ENCODE data around the gene DCLRE1B.

DCLRE1B gene

DNA sequence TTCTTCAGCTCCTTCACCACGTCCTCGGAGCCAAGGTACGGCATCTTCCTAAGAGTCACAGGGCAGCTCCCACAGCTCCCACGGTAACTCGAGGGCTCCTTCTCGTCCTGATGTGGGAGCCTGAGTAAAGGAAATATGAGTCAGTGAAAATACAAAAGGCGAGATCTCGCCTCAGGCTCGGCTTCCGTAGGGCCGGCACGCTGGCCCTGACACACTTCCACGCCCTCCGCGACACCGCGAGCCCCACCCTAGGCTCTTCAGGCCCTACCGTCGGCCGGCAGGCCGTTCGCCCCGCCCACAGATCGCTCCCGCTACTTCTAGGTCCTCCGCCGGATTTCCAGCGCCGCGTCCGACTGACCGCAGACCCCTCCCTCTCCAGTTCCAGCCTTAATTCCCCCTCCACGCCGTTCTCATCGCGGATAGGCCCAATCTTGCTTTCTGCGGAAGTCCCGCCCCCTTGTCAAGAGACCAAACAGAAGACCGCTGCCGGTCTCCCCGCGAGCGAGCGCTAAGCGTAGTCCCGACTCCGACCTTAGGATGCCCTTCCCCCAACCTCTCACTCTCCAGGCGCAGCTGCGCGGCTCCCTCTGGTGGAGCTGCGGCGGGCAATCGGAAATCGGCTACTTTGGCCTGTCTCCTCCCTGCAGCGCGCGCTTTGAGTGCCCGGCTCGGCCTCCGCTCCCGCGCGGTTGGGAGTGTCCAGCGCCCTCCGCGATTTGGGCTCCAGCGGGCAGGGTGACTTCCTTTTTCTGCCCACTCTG lies at the start of gene DCLRE1B, which contains the start of gene AP4B1:
Gene DCLRE1B (plus strand): TSS at position 653 of the 761 bp plus-strand sequence. CDS start 261 bp downstream, outside the sequence.
Gene AP4B1 (minus strand): TSS at position 126 of the 761 bp plus-strand sequence. CDS start 82 bp downstream, at position 44.
- DNase-seq = peak; percentile 99

DNA sequence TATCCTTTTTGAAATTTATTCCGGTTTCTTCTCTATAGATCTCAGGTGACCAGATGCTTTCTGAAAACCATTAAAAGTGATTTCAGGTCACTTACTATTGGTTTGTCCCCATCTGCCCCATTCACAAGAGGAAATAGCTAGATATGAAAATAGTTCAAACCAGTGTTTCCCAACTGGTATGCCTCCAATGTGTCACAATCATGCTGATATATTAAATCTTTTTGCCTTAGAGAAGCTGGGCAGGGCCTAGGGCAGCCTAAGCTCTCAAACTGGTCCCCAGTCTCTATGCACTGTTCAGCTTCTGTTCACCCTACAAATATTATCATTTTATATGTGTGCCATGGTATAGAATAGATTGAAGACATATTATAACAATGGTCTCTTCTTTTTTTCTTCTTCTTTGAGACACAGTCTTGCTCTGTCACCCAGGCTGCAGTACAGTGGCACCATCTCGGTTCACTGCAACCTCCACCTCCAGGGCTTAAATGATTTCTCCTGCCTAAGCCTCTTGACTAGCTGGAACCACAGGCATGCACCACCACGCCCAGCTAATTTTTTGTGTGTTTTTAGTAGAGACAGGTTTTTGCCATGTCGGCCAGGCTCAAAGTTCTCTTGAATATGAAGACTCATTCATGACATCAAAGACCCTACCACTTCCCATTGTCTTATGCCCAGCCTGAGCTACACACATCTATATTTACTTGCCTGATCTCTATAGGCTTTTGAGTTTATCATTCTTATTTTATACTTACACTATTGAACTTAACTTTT lies 49.3 kb upstream of the DCLRE1B start:
- no peak for DNase-seq

DNA sequence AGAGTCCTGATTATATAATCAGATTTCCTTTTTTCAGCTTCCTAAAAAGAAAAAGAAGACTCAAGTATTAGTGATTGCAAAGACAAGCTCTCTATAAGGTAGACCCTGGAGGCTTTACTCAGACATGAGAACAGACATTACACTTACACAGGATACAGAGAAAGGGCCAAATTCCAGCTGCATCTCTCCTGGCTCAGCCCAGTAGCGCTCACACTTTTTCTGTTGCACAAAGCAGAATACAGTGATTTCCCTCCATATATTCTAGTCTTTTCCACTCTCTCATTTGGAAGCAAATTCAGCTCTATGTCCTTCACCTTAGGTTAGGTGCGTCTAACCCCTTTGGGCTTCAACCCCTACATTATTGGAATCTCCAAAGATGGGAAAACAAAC lies 48.7 kb upstream of the DCLRE1B start:
- no peak for DNase-seq

DNA sequence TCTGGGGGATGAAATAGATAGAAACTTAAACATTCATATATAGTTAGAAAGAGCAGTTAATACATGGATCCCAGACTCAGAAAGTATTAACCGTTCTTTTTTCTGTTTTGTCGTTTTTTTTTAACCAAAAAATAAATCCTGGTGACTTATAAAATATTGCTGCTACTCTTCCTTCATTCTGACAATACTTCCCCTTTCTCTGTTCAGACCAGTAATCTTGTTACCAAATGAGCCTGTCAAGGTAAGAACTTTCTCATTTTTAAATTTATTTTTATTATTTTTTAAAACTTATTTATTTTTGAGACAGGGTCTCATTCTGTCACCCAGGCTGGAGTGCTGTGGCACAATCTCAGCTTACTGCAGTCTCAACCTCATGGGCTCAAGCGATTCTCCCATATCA lies 47.4 kb upstream of the DCLRE1B start:
- DNase-seq = no peak

DNA sequence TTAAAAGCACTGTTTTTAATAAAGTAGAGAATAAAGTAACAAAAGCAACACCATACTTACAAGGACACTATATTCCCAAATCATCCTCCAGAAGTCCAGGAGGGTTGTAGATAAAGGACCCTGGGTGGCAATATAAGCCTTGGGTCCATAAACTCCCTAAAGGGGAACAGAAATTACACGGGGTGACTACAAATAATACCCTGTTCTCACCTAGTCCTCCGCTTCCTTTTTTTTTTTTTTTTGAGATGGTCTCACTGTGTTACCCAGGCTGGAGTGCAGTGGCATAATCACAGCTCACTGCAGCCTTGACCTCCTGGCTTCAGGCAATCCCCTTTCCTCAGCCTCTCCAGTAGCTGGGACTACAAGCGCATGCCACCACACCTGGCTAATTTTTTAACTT lies 46.7 kb upstream of the DCLRE1B start:
- DNase-seq = no peak

DNA sequence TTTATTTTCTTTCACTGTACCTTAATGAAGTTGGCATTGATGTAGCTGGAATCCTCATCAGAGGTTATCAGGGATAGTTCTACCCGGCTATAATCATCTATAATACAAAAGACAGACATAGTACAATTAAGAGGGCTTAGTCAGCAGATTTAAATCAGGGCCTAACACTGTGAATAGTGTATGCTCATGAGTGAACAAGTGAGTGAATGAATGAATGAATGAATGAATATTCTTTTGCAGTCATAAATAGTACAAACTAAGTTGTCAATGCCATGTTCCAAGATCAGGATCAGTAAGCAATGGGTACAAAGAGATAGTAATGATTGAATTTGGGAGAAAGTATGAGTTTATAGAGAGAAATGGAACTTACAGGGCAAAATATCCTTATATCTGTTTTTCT lies 46.1 kb upstream of the DCLRE1B start:
- no peak for DNase-seq

DNA sequence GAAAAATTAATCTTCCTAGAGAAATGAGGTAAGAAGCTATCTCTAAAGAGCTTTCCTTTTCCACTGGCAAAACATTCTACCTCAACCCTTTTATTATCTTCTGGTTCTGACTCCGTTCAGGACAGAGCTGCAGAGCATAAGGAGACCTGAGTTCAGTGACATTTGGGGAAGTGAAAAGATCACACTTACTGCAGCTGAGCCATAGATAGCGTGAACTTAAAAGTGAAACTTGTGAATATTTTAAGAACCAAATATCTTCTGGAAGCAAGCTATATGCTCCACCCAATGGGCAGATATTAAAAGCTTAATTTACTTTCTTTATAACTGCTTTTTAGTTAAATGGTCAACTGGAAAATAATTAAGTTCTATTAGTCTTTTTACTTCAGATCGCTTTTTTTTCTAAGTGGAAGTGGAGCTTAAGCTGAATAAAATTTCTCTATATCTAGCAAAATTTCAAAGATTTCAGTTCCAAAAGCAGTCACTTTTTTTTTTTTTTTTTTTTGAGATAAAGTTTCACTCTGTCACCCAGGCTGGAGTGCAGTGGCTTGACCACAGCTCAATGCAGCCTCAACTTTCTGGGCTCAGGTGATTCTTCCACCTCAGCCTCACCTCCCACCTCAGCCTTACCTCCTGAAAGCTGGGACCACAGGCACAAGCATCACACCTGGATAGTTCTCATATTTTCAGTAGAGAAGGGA lies 45.5 kb upstream of the DCLRE1B start:
- DNase-seq = no peak

DNA sequence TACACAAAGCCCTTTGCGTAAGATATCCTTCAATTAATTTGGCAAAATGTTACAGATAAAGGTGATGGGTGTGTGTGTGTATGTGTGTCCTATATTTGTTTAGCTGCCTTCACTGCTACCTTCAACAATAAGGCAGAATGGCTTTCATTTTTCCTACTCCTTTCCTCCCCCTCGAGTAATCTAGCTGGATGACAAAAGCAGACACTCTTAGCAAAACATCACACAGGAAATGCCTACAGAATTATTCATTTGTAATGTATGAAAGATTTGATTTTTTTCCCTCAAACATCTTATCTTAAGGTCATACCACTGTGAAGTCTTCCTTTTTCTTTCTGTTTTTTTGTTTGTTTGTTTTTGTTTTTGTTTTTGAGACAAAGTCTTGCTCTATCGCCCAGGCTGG lies 44.2 kb upstream of the DCLRE1B start:
- no peak for DNase-seq

DNA sequence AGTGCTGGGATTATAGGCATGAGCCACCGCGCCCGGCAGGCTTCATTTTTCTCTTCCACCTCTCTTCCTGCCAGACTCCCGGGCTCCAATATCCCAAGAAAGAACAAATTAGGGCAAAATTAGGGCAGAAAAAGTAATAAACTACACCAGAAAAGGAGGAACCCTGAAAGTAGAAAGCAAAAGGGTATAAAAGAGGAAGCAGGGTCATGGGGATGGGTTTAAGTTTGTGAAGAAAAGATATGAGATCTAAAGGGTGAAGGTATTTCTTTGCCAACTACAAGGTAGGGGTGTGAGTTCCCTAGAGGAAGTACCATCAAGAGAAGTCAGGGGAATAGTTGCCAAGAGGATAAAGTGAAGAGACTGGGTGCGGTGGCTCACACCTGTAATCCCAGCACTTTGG lies 43.5 kb upstream of the DCLRE1B start:
- no peak for DNase-seq

DNA sequence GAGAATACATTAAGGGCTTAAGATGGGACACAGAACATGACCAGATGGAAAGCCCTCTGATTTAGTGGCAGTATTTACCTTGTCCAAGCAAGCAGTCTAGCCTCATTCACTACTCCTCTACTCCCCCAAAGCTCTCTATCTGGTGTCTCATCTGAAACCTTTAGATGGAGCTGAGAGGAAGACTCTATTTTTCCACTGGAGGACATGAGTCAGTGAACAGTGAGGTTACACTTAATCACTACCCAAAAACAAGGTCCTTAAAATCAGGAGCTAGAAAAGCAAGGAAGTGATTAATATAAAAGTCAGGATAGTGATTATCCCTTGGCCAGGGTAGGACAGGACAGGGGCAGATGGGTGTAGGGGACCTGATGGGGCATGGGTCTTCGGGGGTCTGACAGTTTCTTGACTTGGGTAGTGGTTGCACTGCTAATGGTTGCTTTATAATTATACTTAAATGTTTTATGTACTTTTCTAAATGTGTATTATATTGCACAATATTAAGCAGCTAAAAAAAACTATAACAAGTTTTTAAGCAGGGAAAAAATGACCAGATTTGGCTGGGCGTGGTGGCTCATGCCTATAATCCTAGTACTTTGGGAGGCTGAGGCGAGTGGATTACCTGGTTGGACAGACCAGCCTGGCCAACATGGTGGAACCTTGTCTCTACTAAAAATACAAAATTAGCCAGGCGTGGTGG lies 36.6 kb upstream of the DCLRE1B start:
- DNase-seq = no peak

DNA sequence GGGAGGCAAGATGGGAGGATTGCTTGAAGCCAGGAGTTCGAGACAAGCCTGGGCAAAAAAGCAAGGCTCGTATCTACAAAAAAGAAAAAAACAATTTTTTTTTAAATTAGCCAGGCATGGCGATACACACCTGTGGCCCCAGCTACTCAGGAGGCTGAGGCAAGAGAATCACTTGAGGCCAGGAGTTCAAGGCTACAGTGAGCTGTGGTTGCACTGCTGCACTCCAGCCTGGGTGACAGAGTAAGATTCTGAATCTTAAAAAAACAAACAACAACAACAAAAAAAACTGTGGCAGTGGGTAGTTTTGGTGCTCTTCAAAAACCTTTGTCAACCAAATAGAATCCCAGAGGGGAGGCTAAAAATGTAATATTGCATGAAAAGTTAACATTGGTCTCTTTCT lies 34.3 kb upstream of the DCLRE1B start:
- DNase-seq = peak; percentile 55

DNA sequence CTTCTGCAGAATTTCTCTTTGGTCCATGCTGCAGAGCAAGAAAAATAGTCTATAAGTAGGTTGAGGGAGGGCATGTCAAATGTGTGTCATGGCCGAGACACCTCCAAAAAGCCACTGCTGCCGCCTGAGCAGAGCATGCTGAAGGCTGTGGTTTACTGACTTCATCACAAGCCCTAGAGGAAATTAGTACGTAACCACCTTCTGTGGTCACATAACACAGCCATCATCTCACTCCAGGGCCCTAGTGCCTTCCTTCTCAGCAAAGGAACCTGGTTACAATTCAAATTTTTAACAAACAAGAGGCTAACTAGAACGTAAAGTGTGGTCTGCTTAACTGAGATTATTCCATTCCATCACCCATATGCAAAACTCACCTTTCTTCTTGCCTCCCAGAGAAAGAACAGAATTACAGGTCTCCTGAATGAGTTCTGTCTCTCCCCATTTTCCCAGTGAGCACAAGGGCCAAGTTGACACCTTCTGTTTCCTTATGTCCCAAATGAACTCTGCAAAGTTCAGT lies 33.5 kb upstream of the DCLRE1B start, which contains the start of gene PTPN22:
Gene PTPN22 (minus strand): TSS at position 116 of the 517 bp plus-strand sequence.
- no peak for DNase-seq

DNA sequence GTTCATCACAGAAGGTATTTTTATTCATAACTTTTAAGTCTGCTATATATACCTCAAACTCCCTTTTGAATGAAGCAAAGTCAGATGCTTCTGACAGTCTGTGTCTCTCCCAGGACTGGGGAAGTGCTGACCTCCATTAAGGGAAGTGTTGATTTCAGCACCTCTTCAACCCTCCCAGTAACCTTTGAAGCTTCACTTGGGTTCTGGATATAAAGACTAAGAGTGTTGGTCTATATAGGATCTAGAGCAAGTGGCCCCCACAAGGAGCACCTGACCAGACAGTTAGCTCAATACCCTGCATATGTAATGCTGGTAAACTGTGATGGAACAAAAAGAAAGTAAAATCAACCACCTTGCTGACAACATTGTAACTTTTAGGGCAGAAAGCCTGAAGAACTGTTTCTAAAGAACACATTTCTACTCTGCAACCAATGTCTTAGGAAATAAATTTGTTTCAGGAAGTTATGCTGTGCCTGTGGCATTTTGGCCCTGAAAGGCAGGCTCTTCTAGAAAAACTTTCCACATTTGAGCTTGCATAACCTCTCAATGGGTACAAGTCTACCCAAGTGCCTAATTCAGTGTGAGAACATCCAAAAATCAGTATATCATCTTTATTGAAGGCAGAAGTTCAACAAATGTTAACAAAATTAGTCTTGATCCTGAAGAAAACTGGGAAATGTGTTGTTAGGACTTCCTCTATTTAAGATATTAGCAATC lies 32.7 kb upstream of the DCLRE1B start:
- no peak for DNase-seq

DNA sequence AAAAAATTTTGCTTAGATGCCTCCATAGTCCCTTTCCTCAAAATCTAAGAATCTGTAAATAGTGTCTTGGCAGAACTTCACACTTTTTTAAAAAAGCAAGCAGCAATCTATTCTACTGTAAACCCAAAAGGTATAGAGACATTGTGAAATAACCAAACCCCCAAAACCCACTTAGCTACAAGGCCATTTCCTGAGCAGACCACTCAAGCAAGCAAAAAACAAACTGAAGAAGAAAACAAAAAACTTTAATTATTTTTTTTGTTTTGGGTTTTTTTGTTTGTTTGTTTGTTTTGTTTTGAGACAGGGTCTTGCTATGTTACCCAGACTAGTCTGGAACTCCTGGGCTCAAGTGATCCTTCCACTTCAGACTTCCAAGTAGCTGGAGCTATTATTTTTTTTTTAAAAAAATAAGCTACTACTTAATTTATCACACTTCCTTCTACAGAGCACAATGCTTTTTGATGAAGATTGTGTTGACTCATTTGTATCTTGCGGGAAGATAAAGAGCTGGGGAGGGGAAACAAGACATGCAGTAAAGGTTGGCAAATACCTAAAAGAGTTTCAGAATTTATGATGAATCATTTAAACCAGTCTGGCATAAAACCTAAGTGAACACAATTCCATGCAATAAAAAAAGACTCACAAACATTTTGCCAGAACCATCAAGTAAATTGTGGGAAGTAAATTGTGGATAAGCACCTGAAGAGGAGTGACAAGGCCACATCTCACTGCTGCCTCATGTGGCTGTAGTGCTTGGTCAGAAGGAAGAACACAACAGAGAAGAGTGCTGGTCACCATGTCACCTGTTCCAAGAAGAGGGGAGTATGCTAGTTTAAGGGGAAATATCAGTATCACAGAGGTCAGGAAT lies 30.9 kb upstream of the DCLRE1B start:
- no peak for DNase-seq

DNA sequence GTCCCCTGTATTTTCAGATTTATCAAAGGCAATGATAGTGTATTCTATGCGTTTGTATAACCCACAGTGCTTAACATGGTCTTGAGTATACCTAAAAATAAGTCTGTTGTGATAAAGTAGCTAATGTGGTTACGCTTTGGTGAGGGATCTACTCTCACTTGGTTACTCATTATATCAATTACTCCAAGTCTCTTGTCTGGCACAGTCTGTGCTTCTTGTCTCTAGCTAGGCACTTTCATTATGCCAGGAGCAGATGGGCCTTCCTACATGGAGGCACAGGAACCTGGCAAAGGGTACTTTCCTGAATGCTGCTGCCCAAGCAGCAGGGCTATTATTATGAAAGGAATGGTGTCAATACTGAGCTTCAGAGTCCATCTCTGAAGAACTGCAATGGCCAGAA lies 29.4 kb upstream of the DCLRE1B start:
- DNase-seq = no peak

DNA sequence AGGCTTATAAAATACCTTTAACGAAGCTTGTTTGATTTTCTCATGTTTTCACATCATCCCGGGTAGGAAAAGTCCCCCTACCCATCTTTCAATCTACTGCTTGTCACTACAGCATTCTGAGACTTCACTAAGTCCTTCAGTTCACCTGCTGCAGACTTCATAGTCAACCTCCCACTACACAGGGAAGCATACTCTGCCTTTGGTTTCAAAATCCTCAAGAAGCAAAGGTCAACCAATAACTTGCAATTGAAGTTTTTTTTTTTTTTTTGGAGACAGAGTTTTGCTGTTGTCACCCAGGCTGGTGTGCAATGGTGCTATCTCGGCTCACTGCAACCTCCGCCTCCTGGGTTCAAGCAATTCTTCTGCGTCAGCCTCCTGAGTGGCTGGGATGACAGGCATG lies 28.9 kb upstream of the DCLRE1B start:
- no peak for DNase-seq

DNA sequence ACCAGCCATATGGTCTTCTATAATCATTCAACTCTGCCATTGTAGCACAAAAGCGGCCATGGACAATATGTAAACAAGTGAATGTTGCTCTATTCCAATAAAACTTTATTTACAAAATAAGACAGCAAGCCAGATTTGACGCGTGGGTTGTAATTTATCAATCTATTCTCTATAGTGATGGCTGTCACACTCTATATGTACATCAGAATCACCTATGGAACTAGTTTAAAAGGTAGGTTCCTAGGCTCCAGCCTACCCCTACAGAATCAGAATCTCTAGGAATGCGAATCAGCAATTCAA lies 25.4 kb upstream of the DCLRE1B start:
- DNase-seq = no peak

DNA sequence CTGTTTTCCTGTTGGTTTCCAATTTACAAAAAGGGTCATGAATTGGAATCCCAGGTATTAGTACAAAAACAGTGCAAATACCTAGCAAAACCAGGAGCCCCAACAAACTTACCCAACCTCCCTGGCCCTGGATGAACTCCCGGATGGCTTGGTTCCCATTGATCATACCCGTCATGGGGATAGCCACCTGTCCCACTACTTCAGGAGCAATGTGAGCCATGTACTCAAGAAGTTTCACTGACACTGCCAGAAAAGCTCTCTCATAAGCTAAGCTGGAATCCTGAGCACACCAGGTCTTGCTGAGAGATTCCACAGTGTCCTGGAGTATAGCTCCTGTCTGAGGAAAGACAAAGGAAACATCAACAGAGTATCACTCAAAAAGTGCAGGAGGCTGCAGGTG lies 23.5 kb upstream of the DCLRE1B start:
- DNase-seq = no peak

DNA sequence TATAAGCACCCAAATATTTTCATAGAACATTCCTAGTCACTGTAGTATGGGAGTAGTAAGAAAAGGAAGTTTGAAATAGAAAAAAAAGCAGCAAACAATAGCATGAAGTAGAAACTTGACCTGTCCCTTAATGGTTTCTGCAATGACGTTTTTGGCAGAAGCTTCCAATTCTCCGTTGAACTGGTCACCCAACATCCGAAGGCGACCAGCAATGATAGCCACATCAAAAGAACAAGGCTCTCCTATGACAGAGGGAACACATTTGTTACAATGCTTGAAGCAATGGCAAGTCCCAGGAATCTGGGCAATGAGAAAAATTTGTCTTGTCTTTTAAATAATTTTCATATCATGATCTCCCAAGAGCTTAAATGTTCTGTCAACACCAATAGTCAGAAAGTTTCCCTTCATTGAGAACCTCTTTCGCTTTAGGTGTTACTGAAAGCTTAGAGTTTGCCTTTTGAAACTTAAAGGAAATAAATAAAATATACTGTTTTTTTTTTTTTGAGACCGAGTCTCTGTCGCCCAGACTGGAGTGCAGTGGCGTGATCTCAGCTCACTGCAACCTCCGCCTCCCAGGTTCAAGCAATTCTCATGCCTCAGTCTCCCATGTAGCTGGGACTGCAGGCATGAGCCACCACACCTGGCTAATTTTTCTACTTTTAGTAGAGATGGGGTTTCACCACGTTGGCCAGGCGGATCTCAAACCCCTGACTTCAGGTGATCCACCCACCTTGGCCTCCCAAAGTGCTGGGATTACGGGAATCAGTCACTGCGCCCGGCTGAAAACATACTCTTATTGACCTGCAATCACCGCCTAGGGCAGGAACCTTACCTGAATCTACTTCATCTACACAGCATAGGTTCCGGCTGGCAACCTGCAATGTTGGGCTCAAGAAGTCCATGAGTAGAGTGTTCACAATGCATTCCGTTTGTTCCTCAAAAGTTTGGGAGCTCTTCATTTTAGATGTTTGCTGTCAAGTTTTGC lies 18.4 kb upstream of the DCLRE1B start:
- no peak for DNase-seq
